Neural progenitor cell (in vitro differentiated cells): ENCODE results near the gene ARHGAP15.

ENCODE experiments used
- CTCF ChIP-seq: fragments of 200-600 bp; sonication (generic); IDR thresholded peaks from 2 replicates; pipeline ENCODE4 v1.5.1; 2017; ENCODE audit warnings: antibody characterized with exemption, mild to moderate bottlenecking
- EZH2 ChIP-seq: fragments of 200-600 bp; sonication (generic); IDR thresholded peaks from 2 replicates; pipeline ENCODE4 v1.6.1; 2017; ENCODE audit warnings: antibody characterized with exemption, mild to moderate bottlenecking, moderate library complexity
- EZH2phosphoT487 ChIP-seq: fragments of 200-600 bp; sonication (generic); IDR thresholded peaks from 2 replicates; pipeline ENCODE4 v1.6.1; 2017; ENCODE audit warnings: antibody characterized with exemption

- TF ChIP-seq EZH2phosphoT487, result no peak
- peak; percentile 42 for TF ChIP-seq CTCF
- no peak for TF ChIP-seq EZH2
Observed at GRCh38 chr2:143263066-143263625, 133.9 kb downstream of the ARHGAP15 start.
